ENCODE results near the gene WASHC1. TPM values are rescaled to one million over a fixed set of nuclear protein-coding genes. Genes with fewer than 3 reads are reported as not detected.
"Not testable (repeated sequence)": the region's sequence is repeated elsewhere in the genome, so short reads cannot be mapped to it uniquely, and the experiment has no call there.

Gene WASHC1
- total RNA-seq, 1 donor from 2014 or later = 4.3 TPM

- TF ChIP-seq CTCF (IDR thresholded peaks at IDR 0.05) = peak; percentile 53
- not testable (repeated sequence) for H3K9me3 Mint-ChIP-seq; H3K36me3 Mint-ChIP-seq; H3K4me1 ChIP-seq; H3K27me3 Mint-ChIP-seq (ENCODE audit: insufficient read depth, low read depth); H2AFZ ChIP-seq (replicated peaks); H3K36me3 ChIP-seq; H3K4me3 Mint-ChIP-seq; H3K27ac ChIP-seq; H3K79me2 ChIP-seq (ENCODE audit: low read depth); H3K9ac ChIP-seq; DNase-seq (ENCODE audit: low spot score); H3K9me3 ChIP-seq (ENCODE audit: low read depth); H3K27me3 ChIP-seq; H3K4me1 Mint-ChIP-seq; H3K27ac Mint-ChIP-seq; H3K4me3 ChIP-seq; H3K4me2 ChIP-seq; H4K20me1 ChIP-seq (ENCODE audit: low read depth); H3F3A ChIP-seq (ENCODE audit: low read depth)
These were observed 18.1 kb downstream of the WASHC1 start for GRCh38 chr9:11206-11605.

DNA sequence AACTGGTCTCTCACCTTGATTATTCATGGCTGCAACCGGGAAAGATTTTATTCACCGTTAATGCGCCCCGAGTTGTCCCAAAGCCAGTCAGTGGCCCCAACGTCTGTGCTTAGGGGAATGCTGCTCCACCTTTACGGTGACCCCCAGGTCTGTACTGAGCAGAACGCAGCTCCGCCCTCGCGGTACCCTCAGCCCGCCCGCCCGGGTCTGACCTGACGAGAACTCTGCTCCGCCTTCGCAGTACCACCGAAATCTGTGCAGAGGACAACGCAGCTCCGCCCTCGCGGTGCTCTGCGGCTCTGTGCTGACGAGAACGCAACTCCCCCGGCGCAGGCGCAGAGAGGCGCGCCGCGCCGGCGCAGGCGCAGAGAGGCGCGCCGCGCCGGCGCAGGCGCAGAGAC lies 18.6 kb downstream of the WASHC1 start:
- H3F3A ChIP-seq (ENCODE audit: low read depth); H3K27me3 ChIP-seq; H3K4me1 ChIP-seq; H3K4me1 Mint-ChIP-seq; H3K27me3 Mint-ChIP-seq (ENCODE audit: insufficient read depth, low read depth); H3K36me3 ChIP-seq; H3K27ac ChIP-seq; H3K9me3 ChIP-seq (ENCODE audit: low read depth); H3K9me3 Mint-ChIP-seq; H4K20me1 ChIP-seq (ENCODE audit: low read depth); H3K9ac ChIP-seq; H3K79me2 ChIP-seq (ENCODE audit: low read depth); H2AFZ ChIP-seq (replicated peaks); H3K27ac Mint-ChIP-seq; H3K36me3 Mint-ChIP-seq: not testable (repeated sequence)
- H3K4me2 ChIP-seq = peak overlapping the region; percentile 45
- peak overlapping the region; percentile 63 for H3K4me3 Mint-ChIP-seq
- DNase-seq (ENCODE audit: low spot score) = peak; percentile 76
- peak overlapping the region; percentile 43 for H3K4me3 ChIP-seq

DNA sequence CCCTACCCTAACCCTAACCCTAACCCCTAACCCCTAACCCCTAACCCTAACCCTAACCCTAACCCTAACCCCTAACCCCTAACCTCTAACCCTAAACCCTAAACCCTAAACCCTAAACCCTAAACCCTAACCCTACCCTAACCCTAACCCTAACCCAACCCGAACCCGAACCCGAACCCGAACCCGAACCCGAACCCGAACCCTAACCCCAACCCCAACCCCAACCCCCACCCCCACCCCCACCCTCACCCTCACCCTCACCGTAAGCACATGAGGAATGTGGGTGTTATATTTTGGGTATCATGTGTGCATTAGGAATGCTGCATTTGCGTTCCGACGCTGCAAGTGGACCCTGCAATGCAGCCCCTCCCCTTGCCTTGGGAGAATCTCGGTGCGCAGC lies 19.0 kb downstream of the WASHC1 start:
- not testable (repeated sequence) for H3K4me1 ChIP-seq; H3K79me2 ChIP-seq (ENCODE audit: low read depth); H2AFZ ChIP-seq (replicated peaks); H3K4me1 Mint-ChIP-seq; H3K4me3 Mint-ChIP-seq; H3K36me3 Mint-ChIP-seq; H3K9me3 Mint-ChIP-seq; H3F3A ChIP-seq (ENCODE audit: low read depth); DNase-seq (ENCODE audit: low spot score); H3K27me3 ChIP-seq; H3K27me3 Mint-ChIP-seq (ENCODE audit: insufficient read depth, low read depth); H3K4me2 ChIP-seq; H4K20me1 ChIP-seq (ENCODE audit: low read depth); H3K27ac Mint-ChIP-seq; H3K27ac ChIP-seq; H3K9ac ChIP-seq; H3K36me3 ChIP-seq; H3K9me3 ChIP-seq (ENCODE audit: low read depth)
- H3K4me3 ChIP-seq = peak overlapping the region; percentile 43

Other genes with a start within 250 kb of the WASHC1 start
- gene FOXD4, start 89.0 kb upstream of the WASHC1 start, total RNA-seq (ENCODE audit: low replicate concordance) = 0.12 TPM in 1 of 2 replicates, not detected in the other
- gene ZNG1A, start 149.6 kb upstream of the WASHC1 start, total RNA-seq (ENCODE audit: low replicate concordance) = 23.5 and 45.8 TPM in 2 replicates
- gene DOCK8, start 185.4 kb upstream of the WASHC1 start, total RNA-seq (ENCODE audit: low replicate concordance) = 0.54 and 0.93 TPM in 2 replicates

All from neural progenitor cell (in vitro differentiated cells).